ENCODE data around the gene PDE4B.

Gene PDE4B

DNA sequence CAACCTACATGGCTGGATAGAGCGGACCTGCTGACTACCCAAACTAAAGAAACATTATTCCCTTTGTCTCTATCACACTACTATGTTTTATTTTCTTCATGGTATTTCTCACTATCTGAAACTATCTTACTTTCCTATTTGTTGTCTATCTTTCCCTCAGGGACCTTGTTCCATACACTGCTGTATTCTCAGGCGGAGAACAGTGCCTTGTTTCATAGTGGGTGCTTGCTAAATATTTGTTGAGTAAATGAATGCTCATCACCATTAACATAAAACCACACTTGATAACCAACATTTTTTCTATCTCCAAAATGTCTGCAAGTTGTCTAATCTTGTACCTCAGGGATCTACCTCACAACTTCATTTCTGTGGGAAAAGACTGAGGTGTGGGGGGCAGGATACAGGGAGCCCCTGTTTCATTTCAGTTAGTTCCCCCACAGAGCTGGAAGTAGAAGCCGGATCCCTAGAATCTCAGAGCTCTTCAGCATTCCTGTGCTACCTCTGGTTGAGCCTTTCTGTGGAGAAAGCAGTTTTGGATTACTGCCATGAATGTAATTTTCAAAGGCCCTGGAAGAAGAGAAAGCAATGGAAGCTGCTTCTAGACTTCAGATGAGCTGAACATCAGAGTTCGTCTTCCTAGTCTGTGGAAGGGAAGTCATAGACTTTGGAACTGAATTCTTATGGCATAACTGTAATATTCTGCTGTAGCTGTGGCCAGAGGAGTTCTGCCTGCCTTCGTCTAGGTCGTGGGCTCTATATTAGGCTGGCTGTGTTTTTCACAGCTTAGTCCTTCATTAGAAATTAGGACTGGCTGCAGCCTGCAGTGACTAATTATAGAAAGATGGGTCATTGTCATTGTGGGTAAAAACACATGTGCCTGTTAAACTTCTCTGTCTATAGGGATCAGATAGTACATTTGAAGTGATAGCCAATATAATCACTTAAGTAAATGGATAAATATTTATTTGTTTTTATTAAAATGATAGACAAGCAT is 448.1 kb downstream of the PDE4B start:
- no peak for DNase-seq (ENCODE audit: low spot score)

DNA sequence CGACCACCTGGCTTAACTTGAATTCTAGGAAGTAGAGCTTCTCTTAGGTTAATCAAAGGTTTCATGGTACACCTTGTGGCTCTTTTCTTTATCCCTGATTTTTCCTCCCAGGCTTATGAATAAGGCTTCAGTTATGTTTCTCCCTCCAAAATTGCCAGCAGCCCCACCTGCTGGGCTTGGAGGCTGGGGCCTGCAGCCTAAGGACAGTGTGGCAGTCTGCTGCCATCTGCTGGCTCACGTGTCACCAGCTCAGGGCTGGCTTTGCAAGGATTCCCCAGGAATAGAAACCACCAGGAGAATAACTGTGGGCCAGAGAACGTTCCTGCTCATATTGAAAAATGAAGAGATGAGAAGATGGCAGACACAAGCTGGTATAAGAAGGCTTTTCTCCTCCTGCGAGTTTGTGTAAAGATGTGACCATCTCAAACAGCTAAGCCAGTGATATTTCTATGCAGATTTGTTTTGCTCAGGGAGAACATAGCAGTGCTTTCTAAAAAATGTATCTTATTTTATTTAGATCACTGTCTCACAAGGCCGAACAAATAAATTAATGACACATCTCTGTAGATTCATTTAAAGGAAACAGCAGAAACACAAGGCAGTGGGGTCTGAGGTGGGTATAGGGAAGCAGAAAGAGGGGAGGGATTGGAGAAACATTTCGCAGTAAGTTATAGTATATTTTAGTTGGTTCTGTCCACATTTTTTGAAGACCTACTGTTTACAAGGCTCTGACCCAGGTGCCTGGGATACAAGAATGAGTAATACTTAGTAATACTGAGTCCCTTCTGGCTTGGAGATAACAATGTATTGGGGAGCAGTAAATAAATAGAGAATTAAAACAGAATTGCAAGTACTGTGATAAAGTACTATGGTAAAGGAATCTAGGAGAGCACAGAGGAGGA is 450.2 kb downstream of the PDE4B start:
- DNase-seq (ENCODE audit: low spot score): peak; percentile 91

DNA sequence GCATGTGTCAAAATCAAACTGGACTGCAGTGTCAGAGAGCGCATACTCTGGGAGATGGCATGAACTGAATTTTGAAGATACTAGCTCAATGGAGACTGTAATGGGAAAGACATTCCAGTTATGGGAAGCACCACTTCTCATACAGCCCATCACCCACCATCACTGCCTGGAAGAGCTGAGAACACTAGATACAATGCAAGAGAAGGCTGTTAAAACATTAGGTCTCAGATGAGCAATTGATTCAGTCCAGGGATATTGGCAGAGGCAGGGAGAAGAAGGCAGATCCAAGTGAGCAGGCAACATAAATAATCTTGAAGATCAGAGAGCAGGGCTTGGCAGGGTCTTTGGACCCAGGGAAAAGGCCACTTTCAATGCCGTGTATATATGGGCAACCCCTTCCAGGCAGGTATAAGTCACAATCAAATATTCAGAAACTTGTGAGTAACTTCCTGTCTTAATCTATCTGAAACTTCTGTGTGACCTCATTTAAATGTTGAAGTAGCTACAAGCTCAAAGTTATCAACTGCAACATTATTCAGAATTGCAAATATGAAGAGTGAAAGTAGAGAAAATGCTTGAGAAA is 450.9 kb downstream of the PDE4B start:
- DNase-seq (ENCODE audit: low spot score): no peak

DNA sequence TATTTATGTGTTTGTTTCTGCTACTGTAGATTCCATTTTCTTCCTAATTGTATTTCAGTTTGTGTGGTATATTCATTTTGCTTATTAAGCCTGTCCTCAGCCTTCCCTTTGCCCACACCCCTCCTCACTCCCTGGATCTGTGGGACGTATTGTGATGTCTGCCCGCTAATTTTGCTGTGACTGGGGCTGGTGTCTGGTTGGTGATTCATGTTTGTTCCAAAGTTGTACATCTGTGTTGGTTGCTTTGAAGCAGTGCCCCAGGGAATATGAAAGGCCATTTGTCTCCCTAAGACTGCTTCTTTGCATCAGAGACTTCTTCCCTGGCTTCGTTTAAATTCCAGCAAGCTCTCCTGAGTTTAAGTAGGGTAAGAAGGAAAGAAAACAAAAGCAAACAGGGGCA is 451.7 kb downstream of the PDE4B start:
- no peak for DNase-seq (ENCODE audit: low spot score)

DNA sequence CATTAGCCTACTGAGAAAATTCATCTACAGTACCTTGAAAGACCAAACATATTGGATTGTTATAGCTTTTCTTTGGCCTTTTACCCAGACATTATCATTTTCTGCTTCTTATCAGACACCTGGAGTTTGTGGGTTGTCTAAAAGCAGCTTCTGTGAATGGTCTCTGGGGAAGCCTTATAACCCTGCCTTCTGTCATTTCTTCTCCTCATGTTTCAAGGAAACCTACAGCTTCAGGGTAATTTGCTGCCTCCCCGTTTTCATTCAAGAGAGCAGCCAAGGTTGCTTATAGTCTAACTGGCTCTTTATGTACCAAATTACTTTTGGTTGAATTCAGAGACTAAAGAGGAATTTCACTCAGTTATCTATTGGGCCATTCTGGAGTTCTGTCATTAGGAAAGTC is 453.0 kb downstream of the PDE4B start:
- DNase-seq (ENCODE audit: low spot score): no peak

DNA sequence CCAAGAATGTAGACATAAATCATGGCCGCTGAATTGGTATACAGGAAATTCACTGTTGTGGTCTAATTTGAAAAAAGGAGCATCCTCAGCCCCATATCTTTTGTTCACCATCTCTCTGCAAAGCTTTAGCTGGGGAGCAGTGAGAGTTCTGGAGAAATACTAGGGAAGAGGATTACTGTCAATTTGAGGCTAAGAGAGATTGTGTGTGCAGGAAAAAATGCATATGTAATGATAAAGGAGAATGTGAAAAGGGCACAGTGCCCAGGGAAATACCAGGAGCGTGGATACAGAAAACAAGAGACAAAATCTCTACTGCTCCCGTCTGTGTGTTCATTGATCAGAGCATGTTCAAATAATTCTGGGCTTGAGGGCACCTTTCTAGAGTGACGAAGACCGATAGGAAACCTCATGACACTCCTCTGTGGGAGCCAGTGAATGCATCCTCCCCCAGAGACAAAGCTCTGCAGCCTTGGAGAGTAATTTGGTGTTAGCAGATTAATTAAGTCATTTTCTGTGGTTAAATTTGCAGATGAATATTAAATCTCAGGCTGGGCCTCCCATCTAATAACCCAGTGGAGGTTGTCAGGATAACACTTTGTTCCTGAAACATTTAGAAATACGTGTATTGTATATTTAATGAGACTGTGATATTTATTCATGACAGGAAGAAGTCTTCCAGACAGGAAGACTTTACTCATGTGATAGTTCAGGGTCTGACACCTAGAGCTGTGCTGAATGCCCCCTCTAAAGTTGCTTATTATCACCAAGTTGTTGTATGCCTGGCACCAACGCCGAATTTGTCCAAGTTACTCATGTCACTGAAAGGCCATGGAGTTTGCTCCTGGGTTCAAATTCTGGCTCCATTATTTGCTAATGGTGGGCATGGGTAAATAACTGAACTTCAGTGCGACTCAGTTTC is 453.9 kb downstream of the PDE4B start:
- DNase-seq (ENCODE audit: low spot score): no peak

DNA sequence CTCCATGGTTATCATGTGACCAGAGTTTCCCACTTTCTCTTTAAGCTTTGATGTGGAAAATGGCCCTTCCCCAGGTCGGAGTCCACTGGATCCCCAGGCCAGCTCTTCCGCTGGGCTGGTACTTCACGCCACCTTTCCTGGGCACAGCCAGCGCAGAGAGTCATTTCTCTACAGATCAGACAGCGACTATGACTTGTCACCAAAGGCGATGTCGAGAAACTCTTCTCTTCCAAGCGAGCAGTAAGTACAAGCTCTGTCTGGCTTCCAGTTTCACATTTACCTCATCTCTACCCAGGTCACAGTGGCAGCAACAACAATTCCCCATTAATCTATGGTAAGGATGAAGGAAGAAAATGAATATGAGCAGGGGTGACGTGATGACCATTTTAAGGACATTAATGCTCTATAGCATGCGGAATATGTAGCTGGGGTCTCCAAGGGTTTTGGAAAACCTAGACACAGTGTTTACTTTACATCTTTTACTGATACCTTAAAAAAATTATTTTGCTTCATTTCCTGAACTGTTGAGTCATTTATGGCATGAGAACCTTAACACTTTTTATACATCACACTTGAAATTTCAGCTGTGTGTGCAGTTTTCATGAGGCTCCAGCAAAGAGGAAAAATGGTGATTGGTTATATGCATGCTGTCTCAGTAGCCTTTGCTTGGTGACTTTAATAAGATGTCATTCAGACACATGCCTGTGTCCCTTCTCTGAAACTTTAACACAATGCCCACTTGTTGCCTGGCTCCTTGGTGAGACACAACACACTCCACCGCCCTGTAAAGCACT is 454.9 kb downstream of the PDE4B start:
- DNase-seq (ENCODE audit: low spot score): no peak

DNA sequence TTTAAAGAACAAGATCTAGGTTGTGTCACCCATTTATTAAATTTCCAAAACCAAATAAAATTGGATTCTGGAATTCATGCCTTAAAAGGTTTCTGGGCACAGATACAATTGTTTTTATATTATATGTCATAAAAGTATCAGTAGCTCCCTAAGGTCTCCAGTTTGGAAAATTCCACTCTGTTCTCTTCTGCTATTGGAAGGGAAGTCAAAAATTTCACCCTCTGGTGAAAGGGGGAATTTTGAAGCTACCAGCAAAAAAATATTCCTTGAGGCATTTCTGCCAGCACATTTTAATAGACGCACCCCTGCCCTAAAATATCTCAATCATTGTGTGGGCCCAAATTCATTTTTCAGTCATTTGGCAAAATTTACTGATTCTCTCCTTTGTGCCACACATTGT is 455.6 kb downstream of the PDE4B start:
- DNase-seq (ENCODE audit: low spot score): no peak

DNA sequence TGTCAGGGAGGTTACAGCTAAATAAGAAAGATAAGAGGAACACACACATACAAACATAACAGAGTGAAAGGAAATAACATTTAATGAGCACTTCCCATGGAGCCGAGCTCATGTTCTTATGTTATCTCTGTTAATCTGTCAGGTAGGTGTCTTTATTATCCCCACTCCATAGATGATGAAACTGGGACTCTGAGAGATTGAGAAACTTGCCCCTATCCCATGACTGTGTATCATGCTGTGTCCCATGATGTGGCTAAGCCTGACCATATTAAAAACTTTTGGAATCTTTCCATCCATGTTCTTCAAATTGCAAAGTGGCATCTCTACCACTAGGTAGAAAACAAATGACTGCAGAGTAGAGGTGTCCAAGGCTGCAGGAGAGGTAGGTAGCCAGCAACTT is 456.1 kb downstream of the PDE4B start:
- no peak for DNase-seq (ENCODE audit: low spot score)

DNA sequence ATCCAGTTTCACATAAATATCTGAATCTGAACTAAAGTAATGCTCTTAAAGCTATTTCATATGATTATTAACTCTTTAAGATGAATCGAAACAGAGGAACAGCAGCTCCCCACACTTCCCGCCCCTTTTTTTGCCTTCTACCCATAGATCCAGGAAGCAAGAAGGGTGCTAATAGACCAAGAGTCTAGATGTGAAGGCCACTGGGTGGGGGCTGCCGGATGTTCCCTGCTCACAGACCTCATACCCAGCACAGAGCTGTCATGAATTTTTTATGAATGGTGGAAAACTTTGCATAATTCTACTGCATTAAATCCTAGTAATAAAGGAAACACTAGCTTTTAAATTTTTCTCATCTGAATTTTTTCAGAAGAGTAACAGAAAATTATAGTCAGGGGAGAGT is 457.4 kb downstream of the PDE4B start:
- DNase-seq (ENCODE audit: low spot score): no peak

DNA sequence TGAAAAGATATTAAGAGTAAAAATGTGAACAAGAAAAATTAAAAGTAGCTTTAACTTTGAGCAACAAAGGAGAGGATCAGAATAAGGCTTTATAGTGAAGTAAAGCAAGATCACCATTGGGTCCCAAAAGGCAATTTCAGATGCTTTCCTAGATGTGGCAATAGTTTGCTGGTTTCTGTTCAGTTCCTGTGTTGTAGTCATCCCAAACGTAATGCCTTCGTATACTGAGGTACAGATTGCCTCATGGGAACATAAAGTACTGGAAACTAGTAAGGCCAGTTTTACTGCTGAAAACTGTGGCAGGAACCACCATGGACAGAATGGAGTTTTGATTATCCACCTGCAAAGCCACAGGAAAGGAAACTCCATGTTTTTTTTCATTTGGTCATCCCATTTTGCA is 457.8 kb downstream of the PDE4B start:
- no peak for DNase-seq (ENCODE audit: low spot score)

DNA sequence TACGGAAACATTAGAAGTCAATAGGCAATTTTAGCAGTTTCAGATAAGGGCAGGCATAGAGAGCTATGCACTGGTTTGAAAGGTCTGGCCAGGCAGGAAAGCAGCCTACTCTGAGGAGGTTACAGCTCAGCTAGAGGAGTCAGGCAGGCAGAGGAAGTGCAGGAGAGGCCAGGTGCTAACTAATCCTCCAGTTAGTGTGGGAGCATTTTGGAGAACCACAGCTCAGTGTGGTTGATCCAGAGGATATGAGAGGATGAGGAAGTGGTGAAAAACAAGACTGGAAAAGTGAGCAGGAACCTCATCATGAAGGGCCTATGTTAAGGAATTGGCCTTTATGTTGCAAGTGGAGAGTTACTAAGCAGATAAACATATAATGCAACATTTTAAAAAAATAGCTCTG is 458.9 kb downstream of the PDE4B start:
- DNase-seq (ENCODE audit: low spot score): no peak

DNA sequence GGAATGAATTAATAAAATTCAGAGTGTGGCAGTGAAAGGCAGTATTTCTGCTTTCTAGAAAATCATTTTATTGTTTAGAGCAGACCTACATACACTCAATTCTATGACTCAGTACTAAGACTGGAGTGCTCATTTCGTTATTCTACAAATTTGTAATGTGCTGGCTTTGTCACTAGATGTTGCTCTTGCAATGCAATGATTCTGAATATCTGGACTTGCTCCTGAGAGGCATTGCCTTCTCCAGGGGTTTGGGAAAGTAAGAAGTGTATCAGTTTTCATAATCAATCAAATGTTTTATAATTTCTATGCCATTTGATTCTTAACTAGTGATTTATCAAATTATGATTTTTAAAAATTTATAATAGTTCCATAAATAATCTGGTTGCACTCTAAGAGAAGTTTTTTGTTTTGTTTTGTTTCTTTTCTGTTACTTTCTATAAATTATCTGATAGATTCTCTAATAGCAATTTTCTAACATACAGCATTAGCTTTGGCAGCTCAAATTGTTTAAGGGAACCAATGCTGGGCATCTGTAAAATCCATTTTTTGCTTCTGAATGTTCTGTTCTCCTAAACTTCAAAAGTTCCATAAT is 460.7 kb downstream of the PDE4B start:
- peak; percentile 89 for DNase-seq (ENCODE audit: low spot score)

DNA sequence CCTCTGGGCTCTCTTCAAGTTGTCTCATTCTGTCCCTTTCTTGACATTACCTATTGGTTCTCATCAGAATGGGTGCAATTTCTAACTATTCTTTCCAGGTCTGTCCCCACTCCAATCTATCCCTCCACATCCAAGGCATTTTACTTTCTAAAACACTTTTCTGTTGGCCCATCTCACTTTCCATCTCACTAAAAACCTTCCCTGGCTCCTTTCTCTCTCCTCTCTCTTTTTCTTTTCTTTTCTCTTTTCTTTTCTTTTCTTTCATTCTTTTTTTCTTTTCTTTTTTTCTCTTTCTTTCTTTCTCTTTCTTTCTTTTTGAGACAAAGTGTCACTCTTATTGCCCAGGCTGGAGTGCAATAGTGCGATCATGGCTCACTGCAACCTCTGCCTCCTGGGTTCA is 462.1 kb downstream of the PDE4B start:
- DNase-seq (ENCODE audit: low spot score): no peak

DNA sequence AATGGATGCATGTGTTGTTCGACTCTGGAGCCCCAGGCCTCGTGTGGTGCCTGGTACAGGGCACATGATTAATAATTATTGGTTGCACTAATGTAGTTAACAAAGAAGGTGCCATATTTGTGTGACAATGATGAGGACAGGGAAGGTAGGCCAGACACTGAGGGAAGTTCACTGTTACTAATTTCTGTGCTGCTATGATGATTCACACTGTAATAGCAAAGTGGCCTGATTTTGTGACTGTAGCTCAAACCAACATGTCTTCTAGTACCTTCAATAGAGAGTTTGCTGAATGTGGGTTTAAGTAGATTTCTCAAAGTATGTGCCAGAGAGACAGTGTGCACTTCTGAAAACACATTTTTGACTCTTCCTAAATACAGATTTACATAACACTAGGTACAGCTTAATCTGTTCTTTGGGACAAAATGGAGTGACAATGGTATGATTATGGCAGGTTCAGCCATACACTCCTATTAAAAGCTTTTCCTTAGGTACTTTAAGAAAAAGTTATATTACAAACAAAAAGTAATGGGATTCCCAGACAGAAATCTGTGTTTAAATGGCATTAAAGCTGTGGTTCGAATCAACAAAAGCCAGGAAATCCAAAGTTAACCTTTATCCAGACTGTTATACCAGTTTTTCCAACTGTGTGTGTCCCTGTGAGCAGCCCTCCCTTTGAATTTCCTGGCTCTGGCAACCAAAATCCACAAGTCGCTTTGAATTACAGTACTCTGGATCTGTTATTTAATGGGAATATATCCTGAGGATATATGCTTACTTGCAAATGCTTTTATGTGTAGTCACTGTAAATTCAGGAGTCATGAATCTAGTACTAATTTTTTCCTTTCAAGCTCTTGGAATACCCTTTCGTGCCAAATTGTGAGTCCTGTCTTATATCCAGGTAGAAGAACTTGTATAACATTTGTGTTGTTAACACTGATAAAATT is 464.2 kb downstream of the PDE4B start:
- peak; percentile 17 for DNase-seq (ENCODE audit: low spot score)

DNA sequence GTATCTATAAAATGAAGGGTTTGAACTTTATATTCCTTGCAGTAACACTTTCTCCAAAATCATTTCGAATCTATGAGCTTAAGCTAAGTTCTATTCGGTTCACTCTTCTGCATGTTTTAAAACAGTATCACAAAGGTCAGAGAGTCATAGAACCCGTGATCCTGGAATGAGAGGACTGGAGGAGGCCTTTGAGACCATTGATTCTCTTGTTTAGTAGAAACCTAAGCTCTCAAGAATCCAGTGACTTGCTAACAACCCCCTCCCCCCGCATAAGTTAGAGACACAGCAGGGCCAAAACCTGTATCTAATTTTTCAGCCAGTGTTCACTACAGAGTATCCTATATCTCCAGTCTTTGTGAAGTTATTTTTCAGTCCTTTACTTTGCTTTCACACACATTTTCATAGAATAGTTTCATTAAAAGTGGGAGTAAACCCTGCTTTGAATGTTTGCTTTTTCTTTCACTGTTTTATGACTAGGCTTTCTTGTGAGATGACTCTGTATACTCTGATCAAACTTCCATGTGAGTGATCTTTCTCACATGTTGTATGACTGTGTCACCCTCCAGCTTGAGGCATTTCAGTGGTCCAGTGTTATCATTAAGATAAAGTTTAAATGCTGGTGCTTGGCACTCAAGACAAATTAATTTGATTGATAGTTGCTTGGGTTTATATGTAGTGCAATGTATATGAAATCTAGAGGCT is 465.9 kb downstream of the PDE4B start:
- peak; percentile 35 for DNase-seq (ENCODE audit: low spot score)

DNA sequence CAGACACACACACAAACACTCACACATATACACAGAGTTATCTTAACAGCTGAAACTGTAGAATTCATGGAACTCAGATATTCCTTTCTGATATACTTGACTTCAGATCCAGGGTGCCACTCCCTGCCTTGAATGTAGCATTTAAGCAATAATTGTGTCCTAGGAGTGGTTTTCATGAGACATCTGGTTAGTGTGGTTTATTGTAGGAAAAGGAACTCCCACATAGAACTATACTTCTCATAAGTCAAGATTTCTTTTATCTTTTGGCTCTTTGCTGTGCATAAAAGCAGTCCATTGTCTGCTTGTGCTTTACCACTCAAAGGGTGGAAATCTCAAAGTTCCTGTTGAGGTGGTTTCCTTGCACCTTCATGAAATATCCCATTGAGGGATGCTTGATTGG is 468.7 kb downstream of the PDE4B start:
- no peak for DNase-seq (ENCODE audit: low spot score)

DNA sequence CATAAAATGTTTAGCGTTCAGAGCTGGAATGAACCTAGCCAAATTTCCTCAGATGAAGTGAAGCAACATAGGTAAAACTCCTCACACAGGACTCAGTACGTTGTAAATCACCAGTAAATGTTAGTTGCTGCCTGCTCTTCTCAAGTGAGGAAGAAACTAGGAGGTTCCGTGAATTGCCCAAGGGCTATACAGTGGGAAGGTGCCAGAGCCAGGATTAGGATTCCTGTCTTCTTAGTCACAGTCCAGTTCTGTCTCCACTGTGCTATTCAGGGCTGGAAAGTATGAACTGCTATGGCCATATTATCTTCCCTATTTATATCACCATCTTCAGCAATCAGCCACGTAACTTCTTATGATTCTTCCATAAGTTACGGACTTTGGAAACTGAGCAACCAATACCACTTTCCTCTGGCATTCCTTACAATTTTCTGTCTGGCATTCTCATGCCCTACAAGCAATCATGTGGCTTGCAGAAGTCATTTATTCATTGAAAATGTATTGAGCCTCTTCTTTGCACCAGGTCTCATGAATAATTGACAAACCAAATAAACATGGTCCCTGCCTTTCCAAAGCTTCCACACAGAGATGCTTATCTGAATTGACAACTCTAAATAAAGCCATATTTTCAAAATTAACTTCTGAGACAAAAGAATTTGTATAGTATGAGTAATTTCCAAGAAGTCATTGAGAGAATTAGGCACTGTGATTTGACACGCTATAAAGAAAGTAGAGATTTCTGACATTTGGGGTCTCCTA is 469.7 kb downstream of the PDE4B start:
- no peak for DNase-seq (ENCODE audit: low spot score)

Data from RKO (cell line).